GM18861 (cell line): ENCODE measurements around the gene NEK2.
A peak's percentile ranks its signal among the peaks of the same experiment; 100 is the strongest.
"Not testable (repeated sequence)": the region's sequence is repeated elsewhere in the genome, so short reads cannot be mapped to it uniquely, and the experiment has no call there.

Experiments used
- ATAC-seq: cut with Tn5 transposase; IDR thresholded peaks from one replicate; pipeline ENCODE4 v1.9.1; 2021; ENCODE audit not compliant: unreplicated experiment

Gene NEK2

GRCh38 chr1:211675230-211676105, at the start of gene NEK2:
Gene NEK2 (minus strand): TSS chr1:211675621. CDS start chr1:211675479, 142 bp downstream.
- peak; percentile 93 for ATAC-seq

DNA sequence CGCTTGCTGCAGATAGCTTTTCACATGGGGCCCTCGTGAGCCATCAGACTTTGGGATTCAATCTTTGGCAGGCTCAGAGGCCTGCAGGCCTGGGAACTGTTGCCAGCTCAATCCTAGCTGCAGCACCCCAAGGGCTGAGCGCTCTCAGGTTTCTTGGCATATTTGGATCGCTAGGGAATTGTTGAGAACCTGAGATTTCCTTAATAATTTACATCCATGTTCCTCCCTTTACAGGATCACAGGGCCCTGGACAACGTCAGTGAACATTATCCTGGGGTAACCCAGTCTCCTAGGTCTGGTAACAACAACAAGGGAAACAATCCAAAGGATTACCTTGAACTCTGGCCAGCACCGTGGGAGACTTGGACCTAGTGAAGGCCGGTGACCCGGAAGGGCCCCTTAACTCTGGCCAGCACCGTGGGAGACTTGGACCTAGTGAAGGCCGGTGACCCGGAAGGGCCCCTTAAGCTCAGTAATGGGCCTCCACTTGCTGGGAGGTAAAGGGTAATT, 49.3 kb upstream of the NEK2 start:
- ATAC-seq, result no peak

GRCh38 chr1:211723273-211723672, 47.9 kb upstream of the NEK2 start:
- ATAC-seq, result no peak

GRCh38 chr1:211722277-211723175, 47.1 kb upstream of the NEK2 start:
- ATAC-seq, result no peak

DNA sequence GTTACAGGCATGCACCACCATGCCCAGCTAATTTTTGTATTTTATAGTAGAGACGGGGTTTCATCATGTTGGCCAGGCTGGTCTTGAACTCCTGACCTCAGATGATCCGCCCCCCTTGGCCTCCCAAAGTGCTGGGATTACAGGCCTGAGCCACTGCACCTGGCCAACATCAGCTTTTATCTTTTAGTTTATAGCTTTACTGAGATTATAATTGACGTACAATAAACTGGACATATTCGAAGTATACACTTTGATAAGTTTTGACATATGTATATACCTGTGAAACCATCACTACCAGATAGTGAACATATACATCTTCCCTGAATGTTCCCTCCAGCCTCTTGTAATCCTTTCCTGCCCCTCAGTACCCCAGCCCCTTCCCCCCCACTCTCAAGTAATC, 41.1 kb upstream of the NEK2 start:
- not testable (repeated sequence) for ATAC-seq

DNA sequence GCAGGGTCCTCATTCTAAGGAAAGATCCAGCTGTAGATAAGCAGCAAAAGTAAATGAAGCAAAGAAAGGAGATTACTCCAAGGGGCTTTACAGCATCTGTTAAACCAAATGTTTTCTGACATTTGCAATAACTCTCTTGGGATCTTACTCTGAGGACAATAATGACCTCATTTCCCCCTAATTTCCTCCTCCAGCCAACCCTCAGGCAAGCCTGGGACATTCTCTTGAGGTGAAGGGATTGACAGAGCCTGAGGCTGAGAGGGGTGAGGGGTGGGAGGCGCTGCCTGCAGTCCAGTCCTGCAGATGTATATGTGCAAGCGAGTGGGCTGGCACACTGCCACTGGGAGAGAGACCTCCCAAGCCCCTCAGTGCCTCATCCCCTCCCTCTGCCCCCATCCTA, 40.5 kb upstream of the NEK2 start:
- no peak for ATAC-seq

DNA sequence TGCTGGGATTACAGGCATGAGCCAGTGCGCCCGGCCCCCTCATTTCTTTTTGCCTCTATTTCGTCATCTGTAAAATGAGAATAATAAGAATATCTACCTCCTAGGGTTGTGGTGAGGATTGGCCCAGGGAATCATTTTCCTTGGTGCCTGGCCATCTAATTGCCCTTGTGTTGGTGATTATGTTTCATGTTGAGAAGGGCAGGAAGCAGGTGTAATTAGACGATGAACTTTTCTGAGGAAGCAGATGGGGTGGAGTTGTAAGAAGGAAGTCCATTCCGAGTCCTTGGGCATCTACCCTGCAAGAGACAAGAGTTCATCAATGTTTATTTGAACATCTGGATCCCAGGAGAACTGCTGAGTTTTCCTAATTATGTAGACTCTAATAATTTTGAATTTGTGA, 38.7 kb upstream of the NEK2 start:
- ATAC-seq, result no peak

DNA sequence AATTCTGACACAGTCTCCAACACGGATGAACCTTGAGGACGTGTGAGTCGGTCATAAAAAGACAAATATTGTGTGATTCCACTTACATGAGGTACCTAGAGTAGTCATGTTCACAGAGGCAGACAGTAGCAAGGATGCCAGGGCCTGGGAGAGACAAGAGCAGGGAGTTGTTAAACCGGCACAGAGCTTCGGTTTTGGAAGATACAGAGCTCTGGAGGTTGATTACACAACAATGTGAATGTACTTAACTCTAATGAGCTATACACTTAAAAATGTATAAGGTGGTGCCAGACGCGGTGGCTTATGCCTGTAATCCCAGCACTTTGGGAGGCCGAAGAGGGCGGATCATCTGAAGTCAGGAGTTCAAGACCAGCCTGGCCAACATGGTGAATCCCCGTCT, 37.8 kb upstream of the NEK2 start:
- no peak for ATAC-seq

DNA sequence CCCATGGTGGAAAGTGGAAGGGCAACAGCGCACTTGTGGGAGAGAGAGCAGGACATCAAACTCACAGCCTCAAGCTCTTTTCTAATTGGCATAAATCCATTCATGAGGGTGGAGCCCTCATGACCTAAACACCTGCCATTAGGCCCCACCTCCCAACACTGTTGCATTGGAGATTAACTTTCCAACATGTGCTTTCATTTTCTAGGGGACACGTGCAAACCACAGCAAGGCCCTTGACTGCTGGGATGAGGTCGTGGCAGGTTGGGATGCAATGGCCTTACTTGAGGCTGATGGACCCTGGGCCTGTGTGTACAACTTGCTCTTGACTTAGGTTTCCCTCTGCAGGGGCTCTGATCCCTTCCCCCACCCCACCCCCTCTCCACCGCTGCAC, 35.9 kb upstream of the NEK2 start:
- no peak for ATAC-seq

DNA sequence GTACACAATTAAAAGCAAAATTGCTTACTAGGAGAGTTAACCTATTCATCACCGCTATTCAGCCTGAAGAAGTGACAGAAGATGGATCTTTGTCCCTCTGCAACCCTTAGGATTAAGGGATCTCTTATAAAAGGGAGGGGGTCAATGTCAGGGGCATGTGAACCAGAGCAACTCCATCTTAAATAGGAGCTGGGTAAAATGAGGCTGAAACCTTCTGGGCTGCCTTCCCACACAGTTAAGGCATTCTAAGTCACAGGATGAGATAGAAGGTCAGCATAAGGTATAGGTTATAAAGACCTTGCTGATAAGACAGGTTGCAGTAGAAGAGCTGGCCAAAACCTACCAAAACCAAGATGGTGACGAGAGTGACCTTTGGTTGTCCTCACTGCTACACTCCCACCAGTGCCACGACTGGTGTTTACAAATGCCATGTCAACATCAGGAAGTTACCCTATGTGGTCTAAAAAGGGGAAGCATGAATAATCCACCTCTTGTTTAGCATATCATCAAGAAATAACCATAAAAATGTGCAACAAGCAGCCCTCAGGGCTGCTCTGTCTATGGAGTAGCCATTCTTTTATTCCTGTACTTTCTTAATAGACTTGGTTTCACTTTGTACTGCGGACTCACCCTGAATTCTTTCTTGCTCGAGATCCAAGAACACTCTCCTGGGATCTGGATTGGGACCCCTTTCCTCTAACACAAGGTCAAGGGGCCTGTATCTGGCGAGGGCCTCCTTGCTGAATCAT, 35.3 kb upstream of the NEK2 start:
- ATAC-seq, result no peak

DNA sequence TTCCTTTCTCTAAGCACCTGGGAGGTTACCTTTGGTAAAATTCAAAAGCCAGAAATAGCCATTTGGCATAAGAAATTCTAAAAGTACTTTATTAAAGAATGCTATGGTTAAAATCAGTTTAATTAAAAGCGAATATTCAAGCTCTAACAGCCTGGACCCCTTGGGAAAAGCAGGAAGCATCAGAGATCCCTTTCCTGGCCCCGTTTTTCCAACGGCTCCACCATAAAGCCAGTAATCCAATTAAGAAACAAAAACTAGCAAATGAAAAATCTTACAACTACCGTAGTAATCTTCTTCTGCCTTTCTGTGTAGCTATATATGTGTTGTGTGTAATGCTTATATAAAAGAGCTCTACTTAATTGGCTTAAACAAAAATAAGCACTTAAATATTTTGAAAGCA, 33.5 kb upstream of the NEK2 start:
- no peak for ATAC-seq

DNA sequence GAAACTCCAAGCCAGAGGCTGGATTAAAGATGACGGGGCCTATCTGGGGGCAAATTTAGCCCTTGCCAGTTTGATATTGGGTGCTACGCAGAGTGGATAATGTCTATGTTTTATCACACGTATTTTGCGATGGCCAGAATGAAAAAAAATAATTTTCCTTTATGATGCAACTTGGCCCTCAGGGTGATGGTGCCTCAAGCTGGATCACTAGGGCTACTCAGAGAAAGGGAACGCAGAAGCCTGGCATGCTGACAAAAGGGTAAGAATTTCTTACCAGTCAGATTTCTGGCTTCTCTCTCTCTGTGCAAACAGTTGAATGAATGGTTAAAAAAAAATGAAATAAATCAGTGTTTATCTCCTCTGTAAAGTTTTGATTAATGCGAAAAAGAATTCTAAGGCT, 32.6 kb upstream of the NEK2 start:
- ATAC-seq, result no peak

- no peak for ATAC-seq
Observed at GRCh38 chr1:211705467-211706091, 30.2 kb upstream of the NEK2 start.

DNA sequence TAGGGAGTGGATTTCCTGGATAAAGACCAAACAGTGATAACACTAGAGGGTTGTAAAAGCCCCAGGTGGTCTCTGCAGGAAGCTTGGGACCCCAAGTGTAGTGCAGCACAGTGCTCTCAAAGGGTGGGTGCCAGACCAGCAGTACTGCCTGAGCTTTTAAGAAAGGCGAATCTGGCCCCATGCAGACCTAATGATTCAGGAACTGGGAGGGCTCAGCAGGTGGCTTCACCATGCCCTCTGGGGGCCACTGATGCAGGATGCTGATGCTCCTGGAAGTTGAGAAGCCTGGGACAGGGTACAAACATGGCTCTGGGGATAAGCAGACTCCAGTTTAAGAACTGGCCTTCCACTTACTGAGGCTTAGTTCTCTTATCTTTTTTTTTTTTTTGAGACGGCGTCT, 29.1 kb upstream of the NEK2 start:
- no peak for ATAC-seq

DNA sequence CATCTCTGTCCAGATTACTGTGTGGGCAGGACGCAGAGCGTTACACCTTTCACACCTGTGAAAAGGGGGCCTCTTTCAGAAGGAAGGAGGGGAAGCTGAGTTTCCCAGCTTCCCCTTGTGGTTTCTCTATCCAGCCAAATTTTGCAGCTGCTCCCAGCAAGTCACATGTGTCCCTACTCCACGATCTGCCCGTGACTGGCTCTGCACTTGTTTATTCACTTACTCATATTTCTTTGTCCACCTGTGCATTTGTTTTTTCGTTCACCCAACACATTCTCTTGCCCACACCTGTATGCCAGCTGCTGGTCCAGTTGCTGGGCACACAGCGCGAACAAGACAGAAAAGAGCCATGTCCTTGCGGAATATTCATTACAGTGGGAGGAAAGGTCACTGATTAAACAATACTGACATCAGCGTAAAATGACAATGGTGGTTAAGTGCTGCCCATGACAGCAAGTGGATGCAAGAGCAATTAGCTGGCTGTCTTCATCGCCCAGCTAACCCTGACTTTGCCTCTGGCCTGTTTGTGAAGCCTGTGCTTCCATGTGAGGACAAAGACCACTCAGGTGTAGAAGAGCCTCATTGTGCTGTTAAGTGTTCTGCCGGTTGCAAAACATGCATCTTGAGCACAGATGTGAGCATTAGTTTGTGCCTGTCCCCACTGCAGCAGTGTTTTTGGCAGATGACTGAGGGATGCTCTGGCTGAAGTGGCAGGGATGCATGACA, 28.6 kb upstream of the NEK2 start:
- ATAC-seq, result no peak

DNA sequence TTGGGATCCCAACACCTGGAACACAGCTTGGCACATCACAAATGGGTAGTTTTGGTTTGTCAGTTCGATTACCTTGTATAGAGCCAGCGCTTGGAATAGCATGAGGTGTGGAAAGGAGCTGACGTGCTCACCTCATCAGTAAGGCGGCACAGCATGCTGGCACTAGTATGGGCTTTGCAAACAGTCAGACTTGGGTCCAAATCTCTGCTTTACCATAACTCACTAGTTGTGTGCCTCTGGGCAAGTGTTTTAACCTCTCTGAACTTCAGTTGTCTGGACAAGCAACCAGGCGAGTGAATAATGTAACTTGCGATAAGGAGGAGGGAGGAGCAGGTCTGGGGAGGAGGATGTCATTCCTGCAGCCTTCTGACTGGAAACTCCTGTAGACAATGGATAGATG, 26.3 kb upstream of the NEK2 start:
- no peak for ATAC-seq

DNA sequence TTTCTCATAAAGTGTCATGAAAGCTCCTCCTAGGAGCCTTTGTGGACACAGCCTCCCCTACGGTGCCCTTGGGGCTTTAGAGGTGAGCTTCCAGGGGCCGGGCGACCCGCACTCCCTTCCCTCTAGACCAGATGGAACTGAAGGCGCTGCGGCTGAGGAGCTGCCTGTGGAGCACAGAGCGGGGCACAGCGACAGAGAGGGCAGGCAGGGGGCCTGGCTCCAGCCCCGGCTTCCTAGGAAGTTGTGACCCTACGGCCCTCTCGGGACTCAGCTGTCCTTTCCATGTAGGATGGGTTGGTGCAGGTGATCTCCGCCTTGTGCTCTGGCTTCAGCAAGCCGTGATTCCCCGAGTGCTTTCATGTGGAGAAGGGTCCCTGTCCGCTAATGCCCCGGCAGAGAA, 23.6 kb upstream of the NEK2 start:
- no peak for ATAC-seq

GRCh38 chr1:211698161-211699026, 23.0 kb upstream of the NEK2 start:
- ATAC-seq, result peak; percentile 35

- ATAC-seq, result peak; percentile 80
Observed at GRCh38 chr1:211697356-211697755, 21.9 kb upstream of the NEK2 start.
